ENCODE results near the gene PIGM. TPM values are rescaled to one million over a fixed set of nuclear protein-coding genes. Genes with fewer than 3 reads are reported as not detected.

PIGM gene
- total and polyA plus RNA-seq, 2 of the 13 experiments (the other 11 are each of a cell fraction or from before 2014, with no cell fraction given) = 3.4 to 4.6 TPM

- 0 out of 2 replicates have a peak, but pooled peaks have one; percentile 12 for TF ChIP-seq POGK (CRISPR knock-in tag; conservative IDR thresholded peaks at IDR 0.05)
- no peak for TF ChIP-seq RCOR2 (CRISPR knock-in tag; IDR thresholded peaks at IDR 0.05)
- TF ChIP-seq ZNF652 (CRISPR knock-in tag; IDR thresholded peaks at IDR 0.05; ENCODE audit: borderline replicate concordance, low read depth) = no peak
- TF ChIP-seq, protein P1, sequence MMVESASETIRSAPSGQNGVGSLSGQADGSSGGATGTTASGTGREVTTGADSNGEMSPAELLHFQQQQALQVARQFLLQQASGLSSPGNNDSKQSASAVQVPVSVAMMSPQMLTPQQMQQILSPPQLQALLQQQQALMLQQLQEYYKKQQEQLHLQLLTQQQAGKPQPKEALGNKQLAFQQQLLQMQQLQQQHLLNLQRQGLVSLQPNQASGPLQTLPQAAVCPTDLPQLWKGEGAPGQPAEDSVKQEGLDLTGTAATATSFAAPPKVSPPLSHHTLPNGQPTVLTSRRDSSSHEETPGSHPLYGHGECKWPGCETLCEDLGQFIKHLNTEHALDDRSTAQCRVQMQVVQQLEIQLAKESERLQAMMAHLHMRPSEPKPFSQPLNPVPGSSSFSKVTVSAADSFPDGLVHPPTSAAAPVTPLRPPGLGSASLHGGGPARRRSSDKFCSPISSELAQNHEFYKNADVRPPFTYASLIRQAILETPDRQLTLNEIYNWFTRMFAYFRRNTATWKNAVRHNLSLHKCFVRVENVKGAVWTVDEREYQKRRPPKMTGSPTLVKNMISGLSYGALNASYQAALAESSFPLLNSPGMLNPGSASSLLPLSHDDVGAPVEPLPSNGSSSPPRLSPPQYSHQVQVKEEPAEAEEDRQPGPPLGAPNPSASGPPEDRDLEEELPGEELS (CRISPR knock-in tag; IDR thresholded peaks at IDR 0.05) = no peak
- TF ChIP-seq ZNF772 (CRISPR knock-in tag; IDR thresholded peaks at IDR 0.05) = no peak
- TF ChIP-seq MAF1 (CRISPR knock-in tag; IDR thresholded peaks at IDR 0.05; ENCODE audit: borderline replicate concordance) = no peak
- TF ChIP-seq DBP (CRISPR knock-in tag; IDR thresholded peaks at IDR 0.05; ENCODE audit: not compliant biosample characterization) = no peak
- peak; percentile 58 for TF ChIP-seq CREM (IDR thresholded peaks at IDR 0.05)
- no peak for TF ChIP-seq CREM (CRISPR knock-in tag; IDR thresholded peaks at IDR 0.05)
- TF ChIP-seq, protein P2, sequence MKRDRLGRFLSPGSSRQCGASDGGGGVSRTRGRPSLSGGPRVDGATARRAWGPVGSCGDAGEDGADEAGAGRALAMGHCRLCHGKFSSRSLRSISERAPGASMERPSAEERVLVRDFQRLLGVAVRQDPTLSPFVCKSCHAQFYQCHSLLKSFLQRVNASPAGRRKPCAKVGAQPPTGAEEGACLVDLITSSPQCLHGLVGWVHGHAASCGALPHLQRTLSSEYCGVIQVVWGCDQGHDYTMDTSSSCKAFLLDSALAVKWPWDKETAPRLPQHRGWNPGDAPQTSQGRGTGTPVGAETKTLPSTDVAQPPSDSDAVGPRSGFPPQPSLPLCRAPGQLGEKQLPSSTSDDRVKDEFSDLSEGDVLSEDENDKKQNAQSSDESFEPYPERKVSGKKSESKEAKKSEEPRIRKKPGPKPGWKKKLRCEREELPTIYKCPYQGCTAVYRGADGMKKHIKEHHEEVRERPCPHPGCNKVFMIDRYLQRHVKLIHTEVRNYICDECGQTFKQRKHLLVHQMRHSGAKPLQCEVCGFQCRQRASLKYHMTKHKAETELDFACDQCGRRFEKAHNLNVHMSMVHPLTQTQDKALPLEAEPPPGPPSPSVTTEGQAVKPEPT (CRISPR knock-in tag; IDR thresholded peaks at IDR 0.05; ENCODE audit: low read depth) = no peak
- TF ChIP-seq AHDC1 (CRISPR knock-in tag; IDR thresholded peaks at IDR 0.05; ENCODE audit: borderline replicate concordance) = no peak
- no peak for TF ChIP-seq JUN (CRISPR knock-in tag; IDR thresholded peaks at IDR 0.05)
These were observed at the start of gene PIGM (continued) for GRCh38 chr1:160031365-160032164.
